Activated B cell treated with CpG ODN at 0.5 μM for 24 hours (primary cell): ENCODE data around the gene ZIM2. TPM values are rescaled to one million over a fixed set of nuclear protein-coding genes. Genes with fewer than 3 reads are reported as not detected.

Experiments
- ATAC-seq: fragments of 200-7000 bp; cut with Tn5 transposase; one replicate; pipeline ENCODE4 v1.10.0; 2021; ENCODE audit warnings: low read depth, mild to moderate bottlenecking, moderate library complexity
- CTCF ChIA-PET: fragments of 350-600 bp; sonication (Branson Sonifier 250); formaldehyde crosslinking; loops from one replicate; lab custom pipeline; 2021; ENCODE audit warnings: antibody characterized with exemption; lab: Charles Lee
- POLR2A ChIA-PET: fragments of 350-600 bp; sonication (Branson Sonifier 250); formaldehyde crosslinking; loops from one replicate; lab custom pipeline; 2021; ENCODE audit warnings: antibody characterized with exemption; lab: Charles Lee
- DNase-seq: peaks from one replicate; pipeline ENCODE4 v3.0.0; 2022
- H3K27ac Mint-ChIP-seq: one replicate; pipeline ENCODE4 v1.8.0; 2020; ENCODE audit warnings: mixed read lengths
- H3K27me3 Mint-ChIP-seq: one replicate; pipeline ENCODE4 v1.8.0; 2021; ENCODE audit warnings: mixed read lengths
- H3K36me3 Mint-ChIP-seq: one replicate; pipeline ENCODE4 v1.8.0; 2021; ENCODE audit warnings: low read depth, mixed read lengths
- H3K4me1 Mint-ChIP-seq: one replicate; pipeline ENCODE4 v1.8.0; 2021; ENCODE audit warnings: mixed read lengths
- H3K4me3 Mint-ChIP-seq: one replicate; pipeline ENCODE4 v1.8.0; 2020; ENCODE audit warnings: mild to moderate bottlenecking, mixed read lengths
- H3K9me3 Mint-ChIP-seq: one replicate; pipeline ENCODE4 v1.8.0; 2020; ENCODE audit warnings: mixed read lengths
- CTCF ChIP-seq: fragments of 200-600 bp; IDR thresholded peaks from one replicate; pipeline ENCODE4 v1.8.0; 2022; ENCODE audit warnings: antibody characterized with exemption, mild to moderate bottlenecking
- intact Hi-C: fragments of 100-400 bp; cut with micrococcal nuclease; formaldehyde crosslinking; loops from one replicate; pipeline ENCODE4 v1.15.1; 2024
- total RNA-seq: library from RNA; stranded (reverse); gene quantifications from 2 replicates; pipeline ENCODE4 v1.2.3, GENCODE V29; 2022

ZIM2 gene
- total RNA-seq: not detected in 2 replicates

- ATAC-seq: no peak
- CTCF ChIA-PET: no interaction called here
- Mint-ChIP-seq H3K4me3 (no peak within 1 kb of the TSS), H3K27ac (no peak within 1 kb of the TSS), H3K4me1 (no peaks in the 10 kb centered on the region), H3K36me3 (no peaks in the 10 kb centered on the region), H3K27me3 (peaks cover 2% of the 10 kb centered on the region), H3K9me3 (peaks cover 16% of the 10 kb centered on the region)
- intact Hi-C loops: no loop called here
- POLR2A ChIA-PET: no interaction called here
- no peak for DNase-seq
- no peak for TF ChIP-seq CTCF
These were observed at the start of gene ZIM2, which contains the start of gene PEG3 for GRCh38 chr19:56840451-56841192. Gene ZIM2 (minus strand): TSS chr19:56840726. CDS start chr19:56824277, 16,449 bp downstream. Gene PEG3 (minus strand): TSS chr19:56840726. CDS start chr19:56824655, 16,071 bp downstream.

- no peak for TF ChIP-seq CTCF
- DNase-seq (no peak), ATAC-seq (no peak)
- POLR2A ChIA-PET: no interaction called here
- H3K4me3 Mint-ChIP-seq: no peak overlapping the region
- H3K9me3 Mint-ChIP-seq: peaks cover 26% of the 10 kb centered on the region
- H3K27ac Mint-ChIP-seq: no peak overlapping the region
- CTCF ChIA-PET: no interaction called here
- intact Hi-C loops: no loop called here
- H3K27me3 Mint-ChIP-seq: no peaks in the 10 kb centered on the region
- H3K36me3 Mint-ChIP-seq: no peaks in the 10 kb centered on the region
- H3K4me1 Mint-ChIP-seq: no peaks in the 10 kb centered on the region
These were observed 44.9 kb upstream of the ZIM2 start for GRCh38 chr19:56885173-56885985.

- no peaks in the 10 kb centered on the region for H3K4me1 Mint-ChIP-seq
- ATAC-seq: no peak
- ChIA-PET CTCF (no interaction called here), POLR2A (no interaction called here)
- no peaks in the 10 kb centered on the region for H3K27me3 Mint-ChIP-seq
- TF ChIP-seq CTCF: no peak
- peaks cover 23% of the 10 kb centered on the region for H3K9me3 Mint-ChIP-seq
- no peak overlapping the region for H3K27ac Mint-ChIP-seq
- no peak overlapping the region for H3K4me3 Mint-ChIP-seq
- no peak for DNase-seq
- intact Hi-C loops: no loop called here
- H3K36me3 Mint-ChIP-seq: no peaks in the 10 kb centered on the region
These were observed 43.9 kb upstream of the ZIM2 start for GRCh38 chr19:56884441-56884840.

GRCh38 chr19:56880592-56881190 lies 40.2 kb upstream of the ZIM2 start:
- Mint-ChIP-seq H3K36me3 (no peaks in the 10 kb centered on the region), H3K27ac (no peak overlapping the region), H3K4me3 (no peak overlapping the region), H3K4me1 (no peaks in the 10 kb centered on the region), H3K9me3 (peaks cover 12% of the 10 kb centered on the region), H3K27me3 (no peaks in the 10 kb centered on the region)
- DNase-seq (no peak), ATAC-seq (no peak)
- no peak for TF ChIP-seq CTCF
- POLR2A ChIA-PET: no interaction called here
- CTCF ChIA-PET: no interaction called here
- intact Hi-C loops: no loop called here
